Chondrocyte (in vitro differentiated cells): Measurements from ENCODE around the gene KLF3. TPM values are rescaled to one million over a fixed set of nuclear protein-coding genes. Genes with fewer than 3 reads are reported as not detected.

ENCODE experiments used
- DNase-seq: peaks from one replicate; pipeline ENCODE4 v3.0.0; 2021; ENCODE audit warnings: mixed read lengths, low spot score
- H3K27ac Mint-ChIP-seq: one replicate; pipeline ENCODE4 v1.8.0; 2021; ENCODE audit warnings: mild to moderate bottlenecking, moderate library complexity, mixed read lengths; ENCODE audit not compliant: unreplicated experiment
- H3K27me3 Mint-ChIP-seq: 2 replicates; pipeline ENCODE4 v1.8.0; 2021; ENCODE audit warnings: low read depth, mixed read lengths
- H3K36me3 Mint-ChIP-seq: 2 replicates; pipeline ENCODE4 v1.8.0; 2021; ENCODE audit warnings: low read depth, mixed read lengths
- H3K4me1 Mint-ChIP-seq: 2 replicates; pipeline ENCODE4 v1.8.0; 2021; ENCODE audit warnings: low read depth, mild to moderate bottlenecking, mixed read lengths
- H3K4me3 Mint-ChIP-seq: one replicate; pipeline ENCODE4 v1.8.0; 2021; ENCODE audit warnings: mild to moderate bottlenecking, moderate library complexity, mixed read lengths; ENCODE audit not compliant: unreplicated experiment
- H3K9me3 Mint-ChIP-seq: 2 replicates; pipeline ENCODE4 v1.8.0; 2021; ENCODE audit warnings: low read depth, mixed read lengths
- total RNA-seq: library from RNA; stranded (reverse); gene quantifications from 3 replicates; pipeline ENCODE4 v1.2.1, GENCODE V29; 2021
- TF ChIP-seq, protein P1 (sequence below): fragments of 200-600 bp; sonication (generic); IDR thresholded peaks from 2 replicates; pipeline ENCODE4 v1.5.0; 2021; ENCODE audit warnings: antibody characterized with exemption, mild to moderate bottlenecking, moderate library complexity

KLF3 gene
- total RNA-seq, 1 donor from 2014 or later = 26.4 TPM

DNA sequence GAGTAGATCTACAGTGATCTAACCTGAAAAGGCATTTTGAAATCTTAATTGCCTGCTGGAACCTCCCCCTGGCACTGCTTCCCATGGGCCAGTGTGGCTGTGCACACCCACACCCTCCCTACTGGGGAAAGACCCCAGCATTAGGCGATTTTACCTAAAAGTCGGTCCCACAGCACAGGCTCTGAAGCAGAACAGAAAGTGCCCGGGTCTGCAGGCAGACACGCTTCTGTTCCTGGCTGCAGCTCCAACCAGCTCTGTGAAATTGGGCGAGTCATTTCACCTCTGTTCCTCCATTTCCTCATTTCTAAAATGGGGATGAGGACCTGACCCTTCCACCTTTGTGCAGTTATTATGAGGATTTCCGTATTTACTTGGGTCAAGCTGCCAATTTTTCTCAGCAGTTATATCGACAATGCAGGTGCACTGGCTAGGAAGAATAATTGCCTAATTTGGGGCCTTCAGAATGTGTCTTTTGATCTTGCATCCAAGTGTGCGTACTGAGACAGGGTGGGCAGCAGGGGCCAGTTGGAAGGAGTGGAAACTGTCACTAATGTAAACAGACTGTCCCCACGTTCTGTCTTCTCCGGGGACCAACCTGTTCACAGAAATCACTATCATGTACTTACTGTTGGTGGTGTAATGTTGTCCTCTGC lies 7.1 kb downstream of the KLF3 start:
- Mint-ChIP-seq H3K36me3 (no peaks in the 10 kb centered on the region), H3K9me3 (no peaks in the 10 kb centered on the region), H3K27me3 (no peaks in the 10 kb centered on the region), H3K27ac (no peak overlapping the region), H3K4me3 (no peak overlapping the region), H3K4me1 (peaks cover 99% of the 10 kb centered on the region)
- DNase-seq = no peak
- TF ChIP-seq, protein P1, sequence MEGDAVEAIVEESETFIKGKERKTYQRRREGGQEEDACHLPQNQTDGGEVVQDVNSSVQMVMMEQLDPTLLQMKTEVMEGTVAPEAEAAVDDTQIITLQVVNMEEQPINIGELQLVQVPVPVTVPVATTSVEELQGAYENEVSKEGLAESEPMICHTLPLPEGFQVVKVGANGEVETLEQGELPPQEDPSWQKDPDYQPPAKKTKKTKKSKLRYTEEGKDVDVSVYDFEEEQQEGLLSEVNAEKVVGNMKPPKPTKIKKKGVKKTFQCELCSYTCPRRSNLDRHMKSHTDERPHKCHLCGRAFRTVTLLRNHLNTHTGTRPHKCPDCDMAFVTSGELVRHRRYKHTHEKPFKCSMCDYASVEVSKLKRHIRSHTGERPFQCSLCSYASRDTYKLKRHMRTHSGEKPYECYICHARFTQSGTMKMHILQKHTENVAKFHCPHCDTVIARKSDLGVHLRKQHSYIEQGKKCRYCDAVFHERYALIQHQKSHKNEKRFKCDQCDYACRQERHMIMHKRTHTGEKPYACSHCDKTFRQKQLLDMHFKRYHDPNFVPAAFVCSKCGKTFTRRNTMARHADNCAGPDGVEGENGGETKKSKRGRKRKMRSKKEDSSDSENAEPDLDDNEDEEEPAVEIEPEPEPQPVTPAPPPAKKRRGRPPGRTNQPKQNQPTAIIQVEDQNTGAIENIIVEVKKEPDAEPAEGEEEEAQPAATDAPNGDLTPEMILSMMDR = no peak

DNA sequence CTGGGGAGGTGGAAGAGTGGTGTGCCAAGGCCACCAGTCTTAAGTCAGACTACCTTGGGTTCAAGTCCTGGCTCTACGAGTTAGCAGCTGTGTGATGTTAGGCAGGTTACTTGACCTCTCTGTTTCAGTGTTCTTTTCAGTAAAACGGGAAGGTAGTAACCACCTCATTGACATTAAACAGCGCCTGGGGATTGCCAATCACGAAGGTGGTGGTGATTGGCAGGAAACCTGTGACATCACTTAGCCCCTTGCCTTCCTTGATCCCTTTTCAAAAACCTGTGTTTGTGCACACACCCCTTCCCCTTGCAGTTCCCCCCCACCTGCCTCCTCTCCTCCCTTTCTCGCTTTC lies 7.6 kb downstream of the KLF3 start:
- DNase-seq = no peak
- no peaks in the 10 kb centered on the region for H3K36me3 Mint-ChIP-seq
- H3K4me3 Mint-ChIP-seq = no peak overlapping the region
- H3K27ac Mint-ChIP-seq = no peak overlapping the region
- H3K9me3 Mint-ChIP-seq = no peaks in the 10 kb centered on the region
- H3K27me3 Mint-ChIP-seq = no peaks in the 10 kb centered on the region
- H3K4me1 Mint-ChIP-seq = peaks cover 98% of the 10 kb centered on the region
- TF ChIP-seq, protein P1 = no peak

DNA sequence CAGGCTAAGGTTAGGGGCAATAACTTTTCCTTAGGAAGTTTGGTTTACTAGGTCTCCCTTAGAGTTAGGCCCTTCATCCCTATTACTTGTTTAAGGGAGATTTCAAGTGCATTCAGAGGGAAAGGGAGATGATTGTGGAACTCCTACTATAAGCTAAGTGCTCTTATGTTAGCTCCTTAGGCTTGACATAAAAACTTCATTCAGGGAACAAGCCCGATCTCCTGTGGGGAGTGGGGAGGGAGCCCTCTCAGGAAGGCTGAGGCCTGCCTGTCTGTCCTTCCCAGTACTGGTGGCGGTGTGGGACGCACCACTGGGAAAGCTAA lies 8.0 kb downstream of the KLF3 start:
- H3K4me3 Mint-ChIP-seq = no peak overlapping the region

DNA sequence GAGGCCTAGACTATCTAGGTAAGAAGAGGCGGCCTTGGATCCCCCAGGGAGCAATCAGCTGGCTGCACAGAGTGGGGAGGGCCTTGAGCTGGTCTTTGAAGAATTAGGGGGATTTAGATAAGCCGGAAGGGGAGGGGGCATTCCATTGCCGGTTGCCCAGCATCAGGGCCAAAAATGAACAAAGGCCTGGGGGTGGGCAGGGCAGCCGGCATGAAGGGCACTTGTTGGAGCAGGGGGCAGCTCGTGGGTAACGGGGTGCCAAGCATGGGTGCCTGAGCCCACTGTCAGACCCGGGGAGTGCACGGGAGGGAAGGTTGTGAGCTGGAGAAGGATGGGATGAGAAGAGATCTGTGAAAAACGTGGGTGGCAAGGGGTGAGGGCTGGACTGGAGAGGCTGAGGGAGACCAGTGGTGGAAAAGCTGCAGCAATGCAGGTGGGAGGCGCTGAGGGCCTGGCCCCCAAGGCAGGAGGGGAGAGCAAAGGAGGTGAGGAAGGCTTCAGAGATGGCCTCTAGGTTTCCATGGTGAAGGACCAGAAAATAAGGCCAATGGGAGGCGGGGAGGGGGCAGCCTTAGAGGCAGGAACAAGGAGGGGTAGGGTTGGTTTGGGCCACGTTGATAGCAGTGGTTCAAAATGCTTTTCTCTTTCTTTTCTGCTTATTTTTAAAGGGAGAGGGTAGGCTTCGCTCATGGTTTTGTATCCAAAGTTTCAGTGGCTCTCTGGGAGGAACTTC lies 8.6 kb downstream of the KLF3 start:
- TF ChIP-seq, protein P1 = no peak
- Mint-ChIP-seq H3K27me3 (no peaks in the 10 kb centered on the region), H3K27ac (peak overlapping the region; percentile 90), H3K9me3 (no peaks in the 10 kb centered on the region), H3K4me1 (peaks cover 92% of the 10 kb centered on the region), H3K36me3 (no peaks in the 10 kb centered on the region), H3K4me3 (peak overlapping the region; percentile 11)
- no peak for DNase-seq

More for the DNA sequence above, 8.0 kb downstream of the KLF3 start:
- Mint-ChIP-seq H3K9me3 (no peaks in the 10 kb centered on the region), H3K36me3 (no peaks in the 10 kb centered on the region), H3K27me3 (no peaks in the 10 kb centered on the region), H3K4me1 (peaks cover 93% of the 10 kb centered on the region), H3K27ac (peak overlapping the region; percentile 90)
- TF ChIP-seq, protein P1 = no peak
- no peak for DNase-seq

DNA sequence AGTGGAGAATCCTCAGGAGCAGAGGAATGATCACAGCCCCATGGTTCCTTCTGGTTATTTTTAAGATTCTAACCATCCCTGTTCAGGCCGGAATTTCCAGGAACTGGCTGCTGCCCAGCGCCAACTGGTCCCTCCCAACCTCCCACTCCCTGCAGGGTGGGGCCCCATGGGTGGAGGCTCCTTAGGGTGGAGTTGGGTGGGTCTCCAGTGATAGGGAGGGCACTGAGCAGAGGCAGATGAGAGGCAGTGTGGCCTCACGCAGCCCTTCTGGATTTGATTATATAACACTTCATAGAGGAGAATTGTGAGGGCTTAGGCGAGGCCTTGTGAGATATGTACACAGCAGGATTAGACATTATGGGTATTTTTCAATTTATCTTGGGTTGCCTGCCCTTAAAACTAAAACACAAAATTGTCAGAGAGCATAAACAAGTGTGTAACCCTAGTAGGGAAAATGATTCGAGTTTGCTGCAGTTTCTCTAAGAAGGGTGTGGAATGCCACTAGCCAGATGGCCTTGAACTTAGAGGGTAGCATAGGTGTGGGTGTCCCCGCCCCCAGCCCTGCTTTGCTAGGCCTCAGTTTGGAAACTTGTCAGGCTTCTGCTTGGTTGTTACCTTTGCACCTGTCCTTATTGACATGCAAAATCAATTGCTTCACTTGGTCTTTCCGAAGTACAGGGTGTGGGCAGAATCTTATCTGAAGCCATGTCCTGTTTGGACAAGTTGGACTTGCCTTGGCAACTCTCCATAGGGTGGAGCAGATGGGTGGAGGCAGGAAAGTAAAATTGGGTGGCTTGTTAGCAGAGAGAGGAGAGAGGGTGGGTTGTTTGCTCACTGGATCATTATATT lies 9.4 kb downstream of the KLF3 start:
- H3K36me3 Mint-ChIP-seq = no peaks in the 10 kb centered on the region
- H3K9me3 Mint-ChIP-seq = no peaks in the 10 kb centered on the region
- H3K4me3 Mint-ChIP-seq = peak overlapping the region; percentile 11
- H3K27me3 Mint-ChIP-seq = no peaks in the 10 kb centered on the region
- H3K27ac Mint-ChIP-seq = peak overlapping the region; percentile 90
- TF ChIP-seq, protein P1 = no peak
- H3K4me1 Mint-ChIP-seq = peaks cover 94% of the 10 kb centered on the region
- DNase-seq = no peak
